GM12873 (cell line): ENCODE results near the gene DHX34.

Experiments used
- TF ChIP-seq, protein P1 (sequence below): IDR thresholded peaks from 2 replicates; pipeline ENCODE4 v1.5.1; 2012; ENCODE audit warnings: low read depth, mild to moderate bottlenecking, moderate library complexity, low read length, control low read depth; ENCODE audit not compliant: insufficient read depth; ENCODE audit errors: missing control alignments

The DHX34 gene

DNA sequence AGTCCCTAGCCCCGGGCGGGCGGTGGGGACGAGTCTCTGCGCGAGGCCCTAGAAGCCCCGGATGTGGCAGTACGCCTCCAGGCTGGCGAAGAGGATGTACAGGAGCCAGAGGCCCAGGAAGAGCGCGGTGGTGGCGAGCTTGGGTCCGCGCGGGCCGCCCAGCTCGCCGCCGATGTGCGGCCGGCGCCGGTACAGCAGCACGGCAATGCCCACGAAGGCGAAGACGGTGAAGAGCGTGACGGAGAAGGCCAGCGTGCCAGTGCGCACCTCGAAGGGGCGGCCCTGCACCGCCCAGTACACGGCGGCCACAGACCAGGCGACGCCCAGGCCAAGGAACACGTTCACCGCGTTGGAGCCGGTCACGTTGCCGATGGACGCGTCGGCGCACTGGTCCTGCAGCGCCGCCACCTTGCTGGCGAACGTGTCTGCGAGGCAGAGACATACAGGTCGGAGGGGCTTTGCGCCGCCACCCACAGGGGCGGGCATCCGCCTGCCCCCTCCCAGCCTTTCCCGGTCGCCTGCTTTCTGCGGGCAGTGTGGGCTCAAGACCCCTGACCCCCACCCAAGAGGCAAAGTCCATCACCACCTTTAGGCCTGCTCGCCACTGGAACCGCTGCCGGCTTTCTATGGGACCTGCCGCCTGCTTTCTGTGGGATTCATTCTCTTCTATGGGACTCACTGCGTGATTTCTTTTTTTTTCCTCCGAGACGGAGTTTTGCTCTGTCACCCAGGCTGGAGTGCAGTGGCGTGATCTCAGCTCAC lies 81.1 kb downstream of the DHX34 start:
- TF ChIP-seq, protein P1, sequence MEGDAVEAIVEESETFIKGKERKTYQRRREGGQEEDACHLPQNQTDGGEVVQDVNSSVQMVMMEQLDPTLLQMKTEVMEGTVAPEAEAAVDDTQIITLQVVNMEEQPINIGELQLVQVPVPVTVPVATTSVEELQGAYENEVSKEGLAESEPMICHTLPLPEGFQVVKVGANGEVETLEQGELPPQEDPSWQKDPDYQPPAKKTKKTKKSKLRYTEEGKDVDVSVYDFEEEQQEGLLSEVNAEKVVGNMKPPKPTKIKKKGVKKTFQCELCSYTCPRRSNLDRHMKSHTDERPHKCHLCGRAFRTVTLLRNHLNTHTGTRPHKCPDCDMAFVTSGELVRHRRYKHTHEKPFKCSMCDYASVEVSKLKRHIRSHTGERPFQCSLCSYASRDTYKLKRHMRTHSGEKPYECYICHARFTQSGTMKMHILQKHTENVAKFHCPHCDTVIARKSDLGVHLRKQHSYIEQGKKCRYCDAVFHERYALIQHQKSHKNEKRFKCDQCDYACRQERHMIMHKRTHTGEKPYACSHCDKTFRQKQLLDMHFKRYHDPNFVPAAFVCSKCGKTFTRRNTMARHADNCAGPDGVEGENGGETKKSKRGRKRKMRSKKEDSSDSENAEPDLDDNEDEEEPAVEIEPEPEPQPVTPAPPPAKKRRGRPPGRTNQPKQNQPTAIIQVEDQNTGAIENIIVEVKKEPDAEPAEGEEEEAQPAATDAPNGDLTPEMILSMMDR, result peak; percentile 29

DNA sequence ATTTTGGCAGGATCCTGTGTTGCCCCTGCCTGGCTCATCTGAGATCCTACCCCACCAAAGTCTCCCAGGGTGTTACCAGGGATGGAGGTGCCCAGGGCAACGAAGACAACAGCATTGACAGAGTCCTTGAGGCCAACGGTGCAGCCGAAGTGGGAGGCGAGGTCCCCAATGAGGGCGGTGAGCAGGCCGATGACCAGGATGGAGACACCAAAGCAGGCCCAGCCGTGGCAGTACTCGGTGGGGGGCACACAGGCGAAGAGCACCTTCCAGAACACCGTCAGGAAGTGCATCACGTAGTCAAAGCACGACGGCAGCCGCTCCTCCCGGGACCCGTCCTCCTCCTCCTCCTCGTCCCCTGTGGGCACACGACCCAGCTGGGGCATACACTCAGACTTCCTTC lies 83.0 kb downstream of the DHX34 start:
- TF ChIP-seq, protein P1, result no peak
